PC-3 (cell line): ENCODE data around the gene ADCY5. TPM values are rescaled to one million over a fixed set of nuclear protein-coding genes. Genes with fewer than 3 reads are reported as not detected.

Experiments
- ATAC-seq: fragments of 200-7000 bp; cut with Tn5 transposase; 2 replicates; pipeline ENCODE4 v1.9.1; 2020; ENCODE audit warnings: mild to moderate bottlenecking, moderate library complexity
- BruUV-seq: library from RNA; stranded (reverse); fragments of 400-500 nt; replicated peaks from 2 replicates; lab custom pipeline; 2021; lab: Mats Ljungman, UMichigan
- CTCF ChIA-PET: fragments of 300-600 bp; sonication (Branson Sonifier 250); formaldehyde crosslinking; loops from one replicate; lab custom pipeline; 2022; ENCODE audit warnings: antibody characterized with exemption; lab: Charles Lee
- POLR2A ChIA-PET: fragments of 300-600 bp; sonication (Branson Sonifier 250); formaldehyde crosslinking; loops from one replicate; lab custom pipeline; 2022; ENCODE audit warnings: antibody characterized with exemption; ENCODE audit not compliant: unreplicated experiment; lab: Charles Lee
- DNase-seq: peaks from one replicate; pipeline ENCODE4 v3.0.0-alpha.2; 2015
- H2AFZ ChIP-seq: fragments of 300-600 bp; sonication (generic); 2 replicates; pipeline ENCODE4 v1.6.0; 2016; ENCODE audit warnings: antibody characterized with exemption, low read length
- H3F3A ChIP-seq: fragments of 300-600 bp; sonication (generic); one replicate; pipeline ENCODE4 v1.6.0; 2017; ENCODE audit warnings: antibody characterized with exemption, low read length, control low read depth, mild to moderate bottlenecking; ENCODE audit not compliant: unreplicated experiment
- H3K27ac ChIP-seq: fragments of 300-600 bp; sonication (generic); 2 replicates; pipeline ENCODE4 v1.5.1; 2016; ENCODE audit warnings: mild to moderate bottlenecking, low read length
- H3K27me3 ChIP-seq: fragments of 300-600 bp; sonication (generic); 2 replicates; pipeline ENCODE4 v1.6.1; 2016; ENCODE audit warnings: low read length, mixed read lengths
- H3K36me3 ChIP-seq: fragments of 300-600 bp; sonication (generic); 2 replicates; pipeline ENCODE4 v1.6.1; 2016; ENCODE audit warnings: low read depth, mixed run types, low read length, mixed read lengths
- H3K4me1 ChIP-seq: fragments of 300-600 bp; sonication (generic); 2 replicates; pipeline ENCODE4 v1.5.1; 2016; ENCODE audit warnings: low read length; ENCODE audit not compliant: insufficient read depth
- H3K4me2 ChIP-seq: fragments of 300-600 bp; sonication (generic); 2 replicates; pipeline ENCODE4 v1.6.0; 2016; ENCODE audit warnings: low read length
- H3K4me3 ChIP-seq: fragments of 300-600 bp; sonication (generic); 2 replicates; pipeline ENCODE4 v1.5.1; 2016; ENCODE audit warnings: mild to moderate bottlenecking, low read length, mixed read lengths
- H3K79me2 ChIP-seq: fragments of 300-600 bp; sonication (generic); 2 replicates; pipeline ENCODE4 v1.6.1; 2017; ENCODE audit warnings: low read length, mixed read lengths
- H3K9ac ChIP-seq: fragments of 300-600 bp; sonication (generic); 2 replicates; pipeline ENCODE4 v1.6.0; 2016; ENCODE audit warnings: mild to moderate bottlenecking, low read length
- H3K9me2 ChIP-seq: fragments of 300-600 bp; sonication (generic); replicated peaks from 2 replicates; pipeline ENCODE4 v1.6.1; 2016; ENCODE audit warnings: mixed run types, low read length, mixed read lengths
- H3K9me3 ChIP-seq: fragments of 300-600 bp; sonication (generic); 2 replicates; pipeline ENCODE4 v1.6.1; 2016; ENCODE audit warnings: low read length, mixed read lengths
- H4K20me1 ChIP-seq: fragments of 300-600 bp; sonication (generic); 2 replicates; pipeline ENCODE4 v1.6.1; 2016; ENCODE audit warnings: low read length, mixed read lengths
- EZH2 ChIP-seq: fragments of 300-600 bp; sonication (generic); IDR thresholded peaks from one replicate; pipeline ENCODE4 v1.6.1; 2017; ENCODE audit warnings: antibody characterized with exemption, mild to moderate bottlenecking, low read length; ENCODE audit not compliant: unreplicated experiment
- EZH2phosphoT487 ChIP-seq: fragments of 300-600 bp; sonication (generic); IDR thresholded peaks from 2 replicates; pipeline ENCODE4 v1.6.1; 2018; ENCODE audit warnings: mild to moderate bottlenecking, antibody characterized with exemption, low read length, borderline replicate concordance
- intact Hi-C: fragments of 100-400 bp; cut with micrococcal nuclease; formaldehyde crosslinking; loops from 2 replicates; pipeline ENCODE4 v1.9.0; 2023
- total RNA-seq: library from RNA; depleted of rRNA; stranded (reverse); fragments of >200 nt; gene quantifications from 2 replicates; pipeline ENCODE4 v1.2.3, GENCODE V29; 2014
- TF ChIP-seq, protein P1 (sequence below): fragments of 300-600 bp; sonication (generic); conservative IDR thresholded peaks from 2 replicates; pipeline ENCODE4 v1.5.1; 2017; ENCODE audit warnings: antibody characterized with exemption, low read depth, mild to moderate bottlenecking, low read length

The ADCY5 gene
- total RNA-seq, 1 experiment from 2014 or later, result not detected

- H3K9me2 ChIP-seq, result no peaks in the 10 kb centered on the region
- peaks cover 59% of the 10 kb centered on the region for H3K27me3 ChIP-seq
- POLR2A ChIA-PET, result no interaction called here
- DNase-seq (no peak), ATAC-seq (no peak)
- no peak for TF ChIP-seq EZH2
- H4K20me1 ChIP-seq, result no peaks in the 10 kb centered on the region
- no peaks in the 10 kb centered on the region for H3F3A ChIP-seq
- H3K4me2 ChIP-seq, result no peak overlapping the region
- H3K79me2 ChIP-seq, result no peaks in the 10 kb centered on the region
- H3K9ac ChIP-seq, result no peak overlapping the region
- H2AFZ ChIP-seq, result no peak overlapping the region
- no peaks in the 10 kb centered on the region for H3K36me3 ChIP-seq
- no TSS peak for BruUV-seq
- H3K27ac ChIP-seq, result no peak overlapping the region
- CTCF ChIA-PET, result no interaction called here
- no peak overlapping the region for H3K4me3 ChIP-seq
- no peaks in the 10 kb centered on the region for H3K9me3 ChIP-seq
- intact Hi-C loops, result no loop called here
- no peaks in the 10 kb centered on the region for H3K4me1 ChIP-seq
These were observed 35.9 kb downstream of the ADCY5 start for GRCh38 chr3:123412811-123413604.

GRCh38 chr3:123412076-123412475 lies 36.8 kb downstream of the ADCY5 start:
- H3K36me3 ChIP-seq, result no peaks in the 10 kb centered on the region
- DNase-seq (no peak), ATAC-seq (no peak)
- H2AFZ ChIP-seq, result no peak overlapping the region
- POLR2A ChIA-PET, result no interaction called here
- CTCF ChIA-PET, result no interaction called here
- no peaks in the 10 kb centered on the region for H3K9me3 ChIP-seq
- H3K4me1 ChIP-seq, result no peaks in the 10 kb centered on the region
- no peak for TF ChIP-seq EZH2phosphoT487
- no peaks in the 10 kb centered on the region for H4K20me1 ChIP-seq
- H3F3A ChIP-seq, result no peaks in the 10 kb centered on the region
- H3K79me2 ChIP-seq, result no peaks in the 10 kb centered on the region
- H3K4me3 ChIP-seq, result no peak overlapping the region
- no TSS peak for BruUV-seq
- peaks cover 50% of the 10 kb centered on the region for H3K27me3 ChIP-seq
- H3K9me2 ChIP-seq, result no peaks in the 10 kb centered on the region
- H3K9ac ChIP-seq, result no peak overlapping the region
- H3K27ac ChIP-seq, result no peak overlapping the region
- intact Hi-C loops, result no loop called here
- H3K4me2 ChIP-seq, result no peak overlapping the region

DNA sequence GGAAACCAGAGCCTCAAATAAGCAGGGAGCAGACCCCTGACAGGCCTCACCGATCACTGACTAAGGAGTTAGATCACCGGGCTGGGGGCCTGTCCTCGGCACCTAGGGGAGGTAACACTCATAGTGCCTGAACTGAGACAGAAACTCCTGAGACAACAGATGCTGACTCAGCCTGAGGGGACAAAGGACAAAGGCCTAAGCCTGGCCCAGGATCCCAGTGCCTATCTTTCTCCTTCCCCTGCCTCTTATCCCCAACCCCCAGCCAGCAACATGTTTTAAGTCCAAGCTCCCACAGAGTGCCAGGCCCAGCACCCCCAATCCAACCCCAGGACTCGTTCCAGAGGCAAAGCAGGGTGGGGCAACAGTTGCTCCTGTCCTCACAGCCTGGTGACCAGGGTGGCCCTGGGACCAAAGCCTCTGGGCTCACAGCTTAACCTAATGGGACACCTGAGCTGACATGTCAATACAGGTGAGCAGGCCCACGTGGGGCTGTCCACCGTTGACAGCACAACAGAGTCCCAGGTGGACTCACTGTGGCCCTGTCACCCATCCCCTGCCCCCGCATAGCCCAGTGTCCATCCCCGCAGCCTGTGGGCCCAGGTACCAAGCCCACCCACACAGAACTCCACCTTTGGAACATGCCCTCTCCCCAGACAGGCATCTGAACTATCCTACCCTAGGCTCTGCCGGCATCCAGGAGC lies 37.4 kb downstream of the ADCY5 start:
- ATAC-seq (no peak), DNase-seq (no peak)
- Histone ChIP-seq H3K9me3 (no peaks in the 10 kb centered on the region), H3K9ac (no peak overlapping the region), H3F3A (no peaks in the 10 kb centered on the region), H3K79me2 (no peaks in the 10 kb centered on the region), H4K20me1 (no peaks in the 10 kb centered on the region), H2AFZ (no peak overlapping the region), H3K36me3 (no peaks in the 10 kb centered on the region), H3K27ac (no peak overlapping the region), H3K4me1 (no peaks in the 10 kb centered on the region), H3K9me2 (no peaks in the 10 kb centered on the region), H3K4me3 (no peak overlapping the region), H3K4me2 (no peak overlapping the region), H3K27me3 (peaks cover 44% of the 10 kb centered on the region)
- TF ChIP-seq, protein P1, sequence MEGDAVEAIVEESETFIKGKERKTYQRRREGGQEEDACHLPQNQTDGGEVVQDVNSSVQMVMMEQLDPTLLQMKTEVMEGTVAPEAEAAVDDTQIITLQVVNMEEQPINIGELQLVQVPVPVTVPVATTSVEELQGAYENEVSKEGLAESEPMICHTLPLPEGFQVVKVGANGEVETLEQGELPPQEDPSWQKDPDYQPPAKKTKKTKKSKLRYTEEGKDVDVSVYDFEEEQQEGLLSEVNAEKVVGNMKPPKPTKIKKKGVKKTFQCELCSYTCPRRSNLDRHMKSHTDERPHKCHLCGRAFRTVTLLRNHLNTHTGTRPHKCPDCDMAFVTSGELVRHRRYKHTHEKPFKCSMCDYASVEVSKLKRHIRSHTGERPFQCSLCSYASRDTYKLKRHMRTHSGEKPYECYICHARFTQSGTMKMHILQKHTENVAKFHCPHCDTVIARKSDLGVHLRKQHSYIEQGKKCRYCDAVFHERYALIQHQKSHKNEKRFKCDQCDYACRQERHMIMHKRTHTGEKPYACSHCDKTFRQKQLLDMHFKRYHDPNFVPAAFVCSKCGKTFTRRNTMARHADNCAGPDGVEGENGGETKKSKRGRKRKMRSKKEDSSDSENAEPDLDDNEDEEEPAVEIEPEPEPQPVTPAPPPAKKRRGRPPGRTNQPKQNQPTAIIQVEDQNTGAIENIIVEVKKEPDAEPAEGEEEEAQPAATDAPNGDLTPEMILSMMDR, result no peak
- TF ChIP-seq EZH2 (no peak), EZH2phosphoT487 (no peak)
- no TSS peak for BruUV-seq
- ChIA-PET POLR2A (no interaction called here), CTCF (interaction anchor here (0.6 kb wide), 1 partner anchor 8 kb away, joined by 4 read pairs; no protein-coding TSS in a partner anchor)
- intact Hi-C loops, result no loop called here
